ENCODE measurements around the gene CHST4. TPM values are rescaled to one million over a fixed set of nuclear protein-coding genes. Genes with fewer than 3 reads are reported as not detected.
"Not testable (repeated sequence)": the region's sequence is repeated elsewhere in the genome, so short reads cannot be mapped to it uniquely, and the experiment has no call there.

CHST4 gene
- total RNA-seq, 1 donor from 2014 or later = 0.21 TPM

DNA sequence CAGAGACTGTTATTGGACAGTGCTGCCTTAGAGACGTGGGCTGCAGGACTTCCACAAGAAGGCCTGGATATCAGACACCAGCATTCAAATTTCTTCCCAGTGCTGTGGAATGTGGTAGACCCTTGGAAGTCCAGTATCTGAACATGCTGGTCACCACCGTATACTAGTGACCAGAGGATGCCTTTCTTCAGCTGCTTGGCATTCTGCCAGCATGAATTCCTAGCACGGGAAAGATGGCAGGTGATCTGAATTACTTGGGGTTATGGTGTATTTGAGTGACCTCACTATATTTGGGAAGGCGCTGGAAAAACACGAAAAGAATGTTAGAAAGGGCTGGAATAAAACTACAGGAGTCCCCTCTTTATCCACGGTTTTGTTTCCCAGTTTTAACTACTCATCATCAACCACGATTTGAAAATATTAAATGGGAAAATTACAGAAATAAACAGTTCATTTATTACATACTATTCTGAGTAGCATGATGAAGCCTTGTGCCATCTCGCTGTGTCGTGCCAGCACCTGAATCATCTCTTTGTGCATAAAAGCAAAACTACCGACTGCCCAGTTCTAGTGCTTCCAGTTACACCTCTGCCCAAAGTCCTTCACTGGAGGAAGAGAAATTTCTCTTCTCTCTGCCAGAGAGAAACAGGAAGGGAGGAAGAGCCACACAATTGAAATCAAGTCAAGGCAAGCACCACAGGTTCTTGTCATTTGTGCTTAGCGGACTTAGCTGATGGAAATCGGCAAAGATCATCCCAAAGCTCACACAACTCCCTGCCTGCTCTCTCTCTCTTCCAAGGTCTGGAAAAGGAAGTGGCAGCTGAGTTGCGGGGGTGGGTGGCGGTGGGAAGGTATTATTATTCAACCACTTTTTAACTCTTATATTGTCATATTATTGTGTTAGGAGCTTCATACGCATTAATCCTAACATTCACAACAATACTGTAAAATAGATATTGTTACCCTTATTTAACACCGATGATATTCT is 1.4 kb upstream of the CHST4 start:
- peak; percentile 4 for DNase-seq

DNA sequence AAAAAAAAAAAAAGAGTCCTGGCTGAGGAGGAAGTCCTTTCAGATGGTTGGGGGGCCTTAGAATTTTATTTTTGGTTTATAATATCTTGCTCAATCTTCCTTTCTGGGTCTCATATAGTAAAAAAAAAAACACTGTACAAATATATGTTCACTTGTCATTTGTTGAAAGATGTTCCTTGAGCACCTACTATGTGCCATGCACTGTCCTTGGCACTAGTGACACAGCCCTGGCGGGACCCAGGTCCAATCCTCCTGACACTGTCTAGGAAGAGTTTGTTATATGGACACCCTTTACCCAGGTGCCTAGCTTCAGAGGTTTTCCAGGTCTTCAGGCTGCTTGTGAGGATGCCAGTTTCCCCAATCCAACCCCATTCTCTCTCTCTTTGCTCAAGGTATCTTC is 2.0 kb downstream of the CHST4 start:
- no peak for DNase-seq

DNA sequence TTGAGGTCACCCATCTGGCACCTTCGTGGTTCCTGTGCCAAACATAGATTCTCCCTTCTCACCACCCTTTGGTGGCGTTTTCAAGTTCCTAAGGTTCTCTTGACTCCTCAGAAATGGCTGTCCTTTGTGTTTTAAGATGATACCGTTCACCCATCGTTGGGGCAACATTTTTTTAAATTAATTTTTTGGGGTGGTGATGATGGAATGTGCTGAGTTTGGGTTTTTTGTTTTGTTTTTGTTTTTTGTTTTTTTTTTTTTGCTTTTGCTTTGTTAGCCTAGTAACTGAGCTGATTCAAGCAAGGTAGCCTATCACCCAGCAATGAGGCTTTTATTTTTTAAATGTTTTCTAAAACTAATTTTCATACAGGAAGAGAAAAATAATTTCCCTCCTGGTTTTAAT is 2.6 kb downstream of the CHST4 start:
- DNase-seq = no peak

DNA sequence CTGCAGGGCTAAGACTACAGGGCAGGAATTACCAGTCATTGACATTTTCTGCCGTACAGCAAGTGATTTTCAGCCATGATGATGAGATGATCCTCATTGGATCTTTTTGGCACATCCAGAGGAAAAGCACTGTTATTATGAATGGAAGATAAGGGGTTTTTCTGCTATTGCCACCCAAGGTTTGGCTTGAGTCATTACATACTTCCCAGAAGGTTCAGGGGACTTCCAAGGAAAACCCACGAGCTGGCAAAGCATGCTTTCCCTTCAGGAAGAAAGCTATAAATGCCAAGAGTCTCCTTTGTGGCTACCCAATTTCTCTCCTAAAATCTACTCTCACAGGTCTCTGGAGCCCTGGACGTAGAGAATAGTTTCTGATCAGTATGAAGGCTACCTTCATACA is 6.1 kb downstream of the CHST4 start:
- no peak for DNase-seq

DNA sequence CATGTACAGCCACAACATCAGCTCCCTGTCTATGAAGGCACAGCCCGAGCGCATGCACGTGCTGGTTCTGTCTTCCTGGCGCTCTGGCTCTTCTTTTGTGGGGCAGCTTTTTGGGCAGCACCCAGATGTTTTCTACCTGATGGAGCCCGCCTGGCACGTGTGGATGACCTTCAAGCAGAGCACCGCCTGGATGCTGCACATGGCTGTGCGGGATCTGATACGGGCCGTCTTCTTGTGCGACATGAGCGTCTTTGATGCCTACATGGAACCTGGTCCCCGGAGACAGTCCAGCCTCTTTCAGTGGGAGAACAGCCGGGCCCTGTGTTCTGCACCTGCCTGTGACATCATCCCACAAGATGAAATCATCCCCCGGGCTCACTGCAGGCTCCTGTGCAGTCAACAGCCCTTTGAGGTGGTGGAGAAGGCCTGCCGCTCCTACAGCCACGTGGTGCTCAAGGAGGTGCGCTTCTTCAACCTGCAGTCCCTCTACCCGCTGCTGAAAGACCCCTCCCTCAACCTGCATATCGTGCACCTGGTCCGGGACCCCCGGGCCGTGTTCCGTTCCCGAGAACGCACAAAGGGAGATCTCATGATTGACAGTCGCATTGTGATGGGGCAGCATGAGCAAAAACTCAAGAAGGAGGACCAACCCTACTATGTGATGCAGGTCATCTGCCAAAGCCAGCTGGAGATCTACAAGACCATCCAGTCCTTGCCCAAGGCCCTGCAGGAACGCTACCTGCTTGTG is 10.7 kb downstream of the CHST4 start:
- no peak for DNase-seq

DNA sequence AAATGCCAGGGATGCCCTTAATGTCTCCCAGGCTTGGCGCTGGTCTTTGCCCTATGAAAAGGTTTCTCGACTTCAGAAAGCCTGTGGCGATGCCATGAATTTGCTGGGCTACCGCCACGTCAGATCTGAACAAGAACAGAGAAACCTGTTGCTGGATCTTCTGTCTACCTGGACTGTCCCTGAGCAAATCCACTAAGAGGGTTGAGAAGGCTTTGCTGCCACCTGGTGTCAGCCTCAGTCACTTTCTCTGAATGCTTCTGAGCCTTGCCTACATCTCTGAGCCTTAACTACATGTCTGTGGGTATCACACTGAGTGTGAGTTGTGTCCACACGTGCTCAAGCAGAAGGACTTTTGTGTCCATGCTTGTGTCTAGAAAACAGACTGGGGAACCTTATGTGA is 11.4 kb downstream of the CHST4 start:
- peak; percentile 26 for DNase-seq

DNA sequence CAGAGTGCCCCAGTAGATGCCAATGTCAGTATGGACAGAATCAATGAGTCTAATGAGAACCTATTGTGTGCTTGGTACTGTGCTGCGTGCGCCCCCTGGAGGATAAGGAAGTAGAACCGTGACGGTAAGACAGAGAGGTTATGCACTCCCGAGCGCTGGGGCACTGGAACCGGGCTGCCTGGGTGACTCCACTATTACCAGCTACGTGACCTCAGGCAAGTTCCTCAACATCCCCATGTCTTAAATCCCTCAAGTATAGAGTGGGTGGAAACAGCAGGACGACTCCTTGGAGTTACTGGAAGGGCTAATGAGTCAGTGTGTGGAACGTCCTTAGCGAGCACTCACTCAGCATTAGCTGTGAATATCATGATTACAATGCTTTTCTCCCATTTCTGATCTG is 16.2 kb downstream of the CHST4 start:
- DNase-seq = peak; percentile 18

DNA sequence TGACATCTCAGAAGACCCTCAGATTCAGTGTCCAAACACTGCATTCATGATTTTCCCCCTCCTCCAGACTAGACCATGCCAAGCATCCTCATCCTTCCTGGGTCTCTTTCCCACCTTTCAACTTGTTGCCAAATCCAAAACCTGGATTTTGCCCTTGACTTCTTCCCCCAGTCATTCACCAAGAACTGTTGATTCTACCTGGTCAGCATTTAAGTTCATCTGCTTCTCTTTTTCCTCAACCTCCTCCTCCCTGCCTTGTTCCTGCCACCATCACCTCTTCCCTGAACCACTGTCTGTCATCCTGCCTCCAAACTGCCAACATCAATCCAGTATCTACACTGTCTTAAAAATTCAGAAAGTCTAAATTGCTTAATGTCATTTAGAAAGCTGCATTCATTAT is 20.9 kb downstream of the CHST4 start:
- no peak for DNase-seq

DNA sequence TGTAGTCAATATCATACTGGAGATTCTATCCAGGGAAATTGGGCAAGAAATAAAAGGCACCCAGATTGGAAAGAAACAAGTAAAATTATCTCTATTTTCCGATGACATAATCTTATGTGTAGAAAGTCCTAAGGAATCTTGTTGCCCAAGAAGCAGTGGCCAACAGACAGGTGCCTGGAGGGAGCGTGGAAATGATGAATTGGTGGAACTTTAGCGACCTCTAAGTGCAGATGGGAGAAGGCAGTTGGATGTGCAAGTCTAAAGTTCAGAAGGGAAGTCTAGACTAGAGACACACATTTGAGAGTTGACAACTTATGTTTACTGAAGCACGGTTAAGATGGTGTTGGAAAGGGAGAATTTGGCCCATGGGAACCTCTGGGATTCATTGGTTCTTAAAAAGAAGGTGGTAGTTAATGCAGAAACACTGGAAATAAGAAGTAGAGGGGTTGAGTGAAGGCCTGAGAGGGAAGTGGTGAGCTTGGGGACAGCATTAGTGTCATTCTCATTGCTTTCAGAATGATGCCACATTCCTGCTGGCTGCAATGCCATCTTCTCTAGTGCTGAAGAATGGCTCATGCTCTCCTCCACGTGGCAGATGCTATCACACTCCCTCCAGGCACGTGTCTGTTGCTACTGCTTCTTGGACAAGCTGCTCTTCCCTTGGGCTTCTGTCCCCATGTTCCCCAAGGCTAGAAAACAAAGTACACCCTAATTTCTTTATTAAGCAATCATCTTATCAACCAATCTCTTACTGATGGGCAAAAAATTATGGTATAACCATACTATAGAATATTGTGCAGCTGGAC is 26.7 kb downstream of the CHST4 start:
- DNase-seq = no peak

DNA sequence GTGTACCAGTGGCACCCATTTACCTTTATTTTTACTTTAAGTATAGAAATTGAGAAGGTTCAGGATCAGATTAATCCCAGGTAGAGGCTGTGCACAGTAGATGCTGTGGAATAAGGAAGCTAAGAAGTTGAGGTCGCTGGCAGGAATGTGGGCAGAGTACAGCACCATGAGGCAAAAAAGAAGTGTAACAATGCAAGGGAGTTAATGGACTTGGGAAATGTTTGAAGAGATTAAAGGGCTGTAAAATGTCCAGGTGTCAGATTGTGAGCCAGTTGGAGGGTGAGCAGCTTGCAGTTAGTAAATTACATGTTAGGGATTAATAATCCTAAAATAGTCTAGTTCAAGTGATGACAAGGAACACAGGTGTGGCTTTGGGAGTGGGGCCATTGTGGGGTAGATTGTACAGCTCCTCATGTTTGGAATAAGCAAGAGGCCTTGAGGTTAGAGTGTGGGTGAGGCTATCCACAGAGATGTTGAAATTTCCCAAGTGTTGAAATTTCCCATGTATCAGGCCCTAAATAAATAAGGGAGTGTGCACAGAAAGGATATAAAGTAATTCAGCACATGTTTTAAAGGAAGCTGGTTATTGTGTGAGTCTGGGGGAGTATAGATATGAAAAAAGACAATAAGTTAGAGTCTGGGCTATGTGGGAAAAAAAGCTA is 29.1 kb downstream of the CHST4 start:
- no peak for DNase-seq

DNA sequence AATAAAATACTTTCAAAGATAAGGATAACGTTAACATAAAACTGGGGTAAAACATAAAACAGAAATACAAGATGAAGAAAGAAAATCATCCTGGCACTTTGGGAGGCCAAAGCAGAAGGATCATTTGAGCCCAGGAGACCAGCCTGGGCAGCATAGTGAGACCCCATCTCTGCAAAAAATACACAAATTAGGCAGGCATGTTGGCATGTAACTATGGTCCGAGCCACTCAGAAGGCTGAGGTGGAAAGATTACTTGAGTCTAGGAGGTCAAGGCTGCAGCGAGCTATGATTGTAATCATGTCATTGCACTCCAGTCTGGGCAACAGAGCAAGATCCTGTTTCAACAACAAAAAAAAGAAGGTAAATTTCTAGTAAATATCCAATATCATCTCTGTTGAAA is 31.1 kb downstream of the CHST4 start:
- no peak for DNase-seq

DNA sequence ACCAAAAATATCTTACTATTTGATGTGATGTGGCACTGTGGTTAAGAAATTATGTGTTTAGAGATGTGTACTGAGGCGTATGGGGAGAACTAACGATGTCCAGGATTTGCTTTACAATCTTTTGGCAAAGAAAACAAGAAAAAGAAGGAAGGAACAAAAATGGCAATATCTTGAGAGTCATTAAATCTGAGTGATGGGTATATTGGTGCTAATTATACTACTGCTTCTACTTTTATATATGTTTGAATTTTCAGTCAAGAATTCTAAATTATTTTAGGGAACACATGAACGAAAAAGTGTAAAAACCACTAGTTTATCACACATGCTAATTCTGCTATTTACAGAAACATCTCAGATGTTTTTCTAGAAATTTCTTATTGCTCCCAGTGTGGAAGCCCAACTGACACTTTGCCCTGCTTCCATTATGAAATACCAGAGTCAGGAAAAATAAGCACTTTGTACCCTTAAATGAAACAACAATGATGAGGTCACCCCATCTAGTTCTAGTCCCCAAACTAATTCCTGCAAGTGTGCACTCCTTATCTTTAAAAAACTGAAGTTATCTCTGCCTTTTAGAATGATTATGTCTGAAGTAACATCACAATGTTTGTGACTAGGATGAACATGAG is 31.8 kb downstream of the CHST4 start:
- DNase-seq = no peak

DNA sequence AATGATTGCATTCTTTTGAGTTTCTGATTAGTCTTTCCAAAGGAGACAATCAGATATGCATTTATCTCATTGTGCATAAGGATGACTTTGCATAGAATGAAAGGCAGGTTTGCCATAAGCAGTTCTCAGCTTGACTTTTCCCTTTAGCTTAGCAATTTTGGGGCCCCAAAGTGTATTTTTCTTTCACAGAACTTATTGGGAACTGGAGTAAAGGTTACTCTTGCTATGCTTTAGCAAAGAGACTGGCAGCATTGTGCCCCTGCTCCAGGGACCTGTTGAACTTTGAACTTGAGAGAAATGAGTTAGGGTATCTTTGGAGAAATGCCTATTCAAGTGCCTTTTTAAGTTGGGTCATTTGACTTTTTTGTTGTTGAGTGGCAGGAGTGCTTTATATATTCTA is 33.6 kb downstream of the CHST4 start:
- DNase-seq = no peak

DNA sequence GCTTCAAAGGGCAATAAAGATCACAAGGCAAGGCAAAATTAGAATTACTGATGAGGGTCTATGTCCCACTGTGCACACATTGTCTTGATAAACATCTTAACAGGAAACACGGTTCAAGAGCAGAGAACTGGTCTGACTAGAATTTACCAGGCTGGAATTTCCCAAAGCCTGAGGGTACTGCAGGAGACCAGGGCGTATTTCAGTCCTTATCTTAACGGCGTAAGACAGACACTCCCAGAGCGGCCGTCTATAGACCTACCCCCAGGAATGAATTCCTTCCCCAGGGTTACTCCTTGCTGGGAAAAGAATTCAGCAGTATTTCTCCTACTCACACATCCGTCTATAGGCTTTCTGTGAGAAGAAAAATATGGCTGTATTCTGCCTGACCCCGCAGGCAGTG is 35.7 kb downstream of the CHST4 start:
- not testable (repeated sequence) for DNase-seq

DNA sequence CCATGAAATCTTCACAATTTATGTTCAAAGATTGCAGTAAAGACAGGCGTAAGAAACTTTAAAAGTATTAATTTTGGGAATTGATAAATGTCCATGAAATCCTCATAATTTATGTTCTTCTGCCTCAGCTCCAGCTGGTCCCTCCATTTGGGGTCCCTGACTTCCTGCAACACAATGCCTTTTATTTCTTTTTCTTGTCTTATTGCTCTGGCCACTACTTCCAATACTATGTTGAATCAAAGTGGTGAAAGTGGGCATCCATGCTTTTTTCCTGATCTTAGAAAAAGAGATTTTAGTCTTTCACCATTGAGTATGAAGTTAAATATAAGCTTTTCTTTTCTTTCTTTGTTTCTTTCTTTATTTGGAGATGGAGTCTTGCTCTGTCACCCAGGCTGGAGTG is 36.3 kb downstream of the CHST4 start:
- DNase-seq = no peak

DNA sequence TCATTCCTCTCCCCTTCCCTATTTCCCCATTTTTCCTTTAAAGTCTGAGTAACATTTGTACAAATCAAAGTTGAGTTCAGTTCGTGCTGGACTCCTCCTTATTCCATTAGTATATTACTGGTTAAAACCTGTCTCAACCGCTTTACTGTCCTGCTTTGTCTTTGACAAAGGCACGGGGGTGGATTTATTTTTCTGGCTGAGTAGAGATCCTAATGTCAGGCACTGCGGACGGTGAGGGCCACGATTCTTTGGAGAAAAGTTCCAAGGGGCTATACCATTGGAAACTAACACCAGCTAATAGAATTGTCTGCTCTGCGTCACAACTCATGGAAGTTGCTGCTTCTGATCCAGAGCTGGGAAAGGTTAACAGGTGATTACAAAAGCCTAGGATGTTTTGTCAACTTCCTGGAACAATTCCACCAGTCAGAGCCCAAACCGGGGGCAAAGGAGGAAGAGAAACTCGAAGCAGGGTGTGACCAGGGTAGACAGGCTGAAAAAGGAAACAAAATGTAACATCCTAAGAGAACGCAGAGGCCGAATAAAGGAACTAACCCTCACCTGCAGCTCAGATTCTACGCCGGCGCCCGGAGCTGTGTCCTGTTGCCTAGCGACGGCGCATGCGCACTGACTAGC is 38.2 kb downstream of the CHST4 start:
- DNase-seq = no peak

DNA sequence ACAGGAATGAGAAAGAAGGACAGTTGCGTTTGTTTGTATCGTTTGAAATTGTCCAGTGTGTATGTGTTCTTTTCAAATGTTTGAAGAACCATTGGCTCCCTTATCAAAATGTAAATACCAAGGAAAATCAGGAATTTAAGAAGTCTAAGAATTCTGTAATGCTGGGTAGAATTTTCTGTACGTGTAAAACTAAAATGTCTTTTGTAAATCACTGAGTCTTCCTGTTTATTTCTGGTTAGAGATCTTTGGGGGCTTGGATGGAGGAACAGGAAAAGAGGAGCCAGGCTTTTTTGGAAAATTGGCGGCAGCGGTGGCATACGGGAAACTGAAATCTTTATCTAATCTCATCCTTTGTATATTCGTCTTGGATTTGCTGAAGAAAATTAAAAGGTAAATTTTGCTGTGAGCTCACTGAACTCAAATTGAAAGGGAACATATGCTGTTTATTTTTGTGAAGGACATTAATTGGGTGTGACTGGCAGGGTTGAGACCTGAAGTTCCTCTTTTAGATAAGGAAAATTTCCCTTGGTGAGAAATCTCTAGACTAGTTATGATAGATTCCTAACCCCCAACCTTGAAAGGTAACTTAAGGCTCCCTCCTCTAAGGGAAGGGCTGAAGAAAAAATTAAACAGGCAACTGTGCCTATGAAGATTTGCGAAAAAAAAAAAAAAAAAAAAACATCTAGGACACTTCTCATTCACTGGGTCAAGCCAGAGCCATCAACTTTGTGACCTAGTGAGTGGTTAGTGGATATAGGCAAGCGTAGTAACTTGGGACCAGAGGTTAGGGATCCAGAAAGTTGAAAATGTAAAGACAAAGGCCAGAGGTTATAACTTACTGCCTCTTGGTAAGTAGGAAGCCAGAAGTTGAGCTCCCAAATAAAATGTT is 39.8 kb downstream of the CHST4 start:
- DNase-seq = no peak

DNA sequence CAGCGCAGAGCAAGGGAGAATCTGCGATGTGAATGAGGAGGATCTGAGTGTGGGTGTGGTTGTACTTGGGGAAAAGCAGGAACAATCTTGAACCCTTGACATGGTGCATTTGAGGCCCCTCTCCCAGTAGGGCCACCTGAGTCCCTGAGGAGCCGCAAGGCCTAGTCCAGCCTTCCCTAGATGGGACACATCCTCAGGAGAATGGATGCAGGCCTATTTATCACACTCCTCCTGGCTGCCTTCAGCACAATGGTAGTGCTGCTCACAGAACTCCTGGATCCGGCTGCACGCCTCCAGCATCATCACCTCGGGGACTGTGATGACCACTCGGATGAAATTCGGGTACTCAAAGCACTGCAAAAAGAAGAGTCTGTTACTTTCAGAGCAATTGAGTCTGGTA is 41.7 kb downstream of the CHST4 start:
- no peak for DNase-seq

DNA sequence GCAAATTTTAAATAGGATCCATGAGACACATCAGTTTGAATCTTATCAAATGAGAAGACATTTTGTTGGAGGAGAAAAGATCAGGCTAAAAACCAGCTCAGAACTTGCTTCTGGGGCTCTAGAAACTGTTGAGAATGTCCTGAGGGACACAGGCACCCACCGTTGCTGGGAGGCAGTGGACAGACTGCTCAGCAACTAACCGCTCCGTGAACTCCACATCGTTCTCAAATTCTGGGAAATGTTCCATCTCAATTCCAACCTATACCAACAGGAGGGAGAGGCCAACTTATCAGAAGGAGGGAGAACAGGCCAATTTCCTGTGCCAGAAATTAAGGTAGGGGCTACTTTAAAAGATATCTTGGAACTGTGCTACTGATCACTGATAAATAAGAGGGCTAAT is 42.3 kb downstream of the CHST4 start:
- no peak for DNase-seq

DNA sequence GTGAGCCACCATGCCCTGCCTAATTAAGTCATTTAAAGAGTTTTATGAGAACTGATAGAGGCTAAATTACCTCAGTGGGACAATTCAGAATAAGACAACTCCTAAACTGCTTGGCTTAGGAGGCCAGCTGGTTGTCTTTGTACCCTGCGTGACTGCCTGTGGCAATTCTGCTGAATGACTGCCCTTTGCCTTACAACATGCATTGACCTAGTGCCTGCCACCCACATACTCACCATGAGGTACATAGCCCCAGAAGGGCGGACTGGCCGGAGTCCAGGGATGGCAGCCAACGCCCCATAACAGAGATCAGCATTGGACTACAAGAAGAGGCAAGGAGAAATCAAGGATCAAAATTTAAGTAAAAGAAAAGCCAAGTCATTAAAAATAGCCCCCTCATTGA is 43.4 kb downstream of the CHST4 start:
- DNase-seq = no peak

All from tongue (tissue), 2 donors.